AG04450 (cell line): ENCODE measurements around the gene MGAT4B. TPM values are rescaled to one million over a fixed set of nuclear protein-coding genes. Genes with fewer than 3 reads are reported as not detected.

Experiments
- CTCF ChIA-PET: fragments of 300-600, 350-600 bp; formaldehyde crosslinking; extraction: SDS; loops from one replicate; lab custom pipeline; 2022; ENCODE audit warnings: antibody characterized with exemption, inconsistent platforms; lab: Charles Lee
- POLR2A ChIA-PET: fragments of 350-600 bp; formaldehyde crosslinking; extraction: SDS; loops from one replicate; lab custom pipeline; 2021; ENCODE audit warnings: antibody characterized with exemption, inconsistent platforms; lab: Yijun Ruan, JAX
- DNase-seq: peaks from one replicate; pipeline ENCODE4 v3.0.0-alpha.2; 2011; ENCODE audit warnings: low read depth, low spot score
- H3K27ac ChIP-seq: one replicate; pipeline ENCODE4 v1.5.1; 2012; ENCODE audit warnings: low read depth, low read length, control low read depth
- H3K27me3 ChIP-seq: one replicate; pipeline ENCODE4 v1.6.0; 2012; ENCODE audit warnings: low read length; ENCODE audit not compliant: control insufficient read depth, insufficient read depth
- H3K4me3 ChIP-seq: 2 replicates; pipeline ENCODE4 v1.5.1; 2011; ENCODE audit warnings: mild to moderate bottlenecking, low read depth, low read length, control low read depth
- H3K9me3 ChIP-seq: 2 replicates; pipeline ENCODE4 v1.5.1; 2012; ENCODE audit warnings: low read length; ENCODE audit not compliant: control insufficient read depth, insufficient read depth
- CTCF ChIP-seq: IDR thresholded peaks from 2 replicates; pipeline ENCODE4 v1.5.1; 2011; ENCODE audit warnings: low read depth, low read length, control low read depth, inconsistent platforms
- polyA plus RNA-seq: library from polyadenylated mRNA; depleted of rRNA; stranded (reverse); fragments of >200 nt; gene quantifications from 2 replicates; pipeline ENCODE4 v1.2.3, GENCODE V29; 2011

Gene MGAT4B
- polyA plus RNA-seq, 1 experiment: 102 TPM

DNA sequence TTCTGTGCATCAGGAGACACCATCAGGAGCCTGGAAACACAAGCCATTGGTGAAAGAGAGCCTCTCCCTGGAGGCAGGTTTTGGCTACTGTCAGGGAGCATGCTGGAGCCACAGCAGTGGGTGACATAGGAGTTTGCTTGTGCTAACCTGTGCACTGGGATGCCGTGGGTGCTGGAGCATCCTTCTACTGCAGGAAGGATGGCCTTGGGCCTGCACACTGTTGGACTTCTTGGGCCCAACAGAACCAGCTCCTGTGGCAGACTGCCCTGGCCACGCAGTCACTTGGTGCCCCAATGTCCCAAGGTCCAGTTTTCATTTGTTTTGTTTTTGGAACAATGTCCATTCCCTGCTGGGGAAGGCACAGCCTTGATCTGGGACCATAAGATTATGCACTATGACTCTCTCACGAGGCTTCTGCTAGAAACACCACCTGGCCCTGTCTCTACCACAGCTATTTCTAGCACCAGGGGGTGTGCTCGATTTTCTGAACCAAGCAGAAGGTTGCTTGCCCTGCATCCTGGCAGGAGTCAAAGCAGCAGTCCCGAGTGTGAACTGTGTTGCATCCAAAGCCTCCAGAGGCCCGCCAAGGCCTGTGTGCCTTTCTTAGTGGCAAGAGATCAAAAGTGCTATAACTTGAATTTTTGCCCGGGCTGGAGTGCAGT, 18.3 kb downstream of the MGAT4B start:
- POLR2A ChIA-PET: no interaction called here
- Histone ChIP-seq H3K9me3 (no peaks in the 10 kb centered on the region; the same call in 1 of the 2 replicates), H3K27ac (no peak overlapping the region), H3K27me3 (no peaks in the 10 kb centered on the region), H3K4me3 (no peak overlapping the region)
- DNase-seq: no peak
- TF ChIP-seq CTCF: no peak
- CTCF ChIA-PET: interaction anchor here (1.9 kb wide), 1 partner anchor 25 kb away, joined by 6 read pairs; no protein-coding TSS in a partner anchor

GRCh38 chr5:179786861-179787260, 19.8 kb downstream of the MGAT4B start:
- ChIA-PET POLR2A (no interaction called here), CTCF (no interaction called here)
- Histone ChIP-seq H3K9me3 (no peaks in the 10 kb centered on the region), H3K27me3 (no peaks in the 10 kb centered on the region), H3K4me3 (no peak overlapping the region), H3K27ac (no peak overlapping the region)
- TF ChIP-seq CTCF: no peak
- no peak for DNase-seq

- no peak for DNase-seq
- Histone ChIP-seq H3K27me3 (no peaks in the 10 kb centered on the region), H3K27ac (no peak overlapping the region), H3K9me3 (no peaks in the 10 kb centered on the region), H3K4me3 (no peak overlapping the region)
- CTCF ChIA-PET: interaction anchor here (2.0 kb wide), 1 partner anchor 20 kb away, joined by 6 read pairs; no protein-coding TSS in a partner anchor
- no peak for TF ChIP-seq CTCF
- POLR2A ChIA-PET: interaction anchor here (0.6 to 2.0 kb wide), 2 partner anchors 8 to 10 kb away, joined by 6 to 7 read pairs; partner anchors contain the start of gene LTC4S
Observed at GRCh38 chr5:179783128-179783527, 23.5 kb downstream of the MGAT4B start.

- ChIA-PET POLR2A (interaction anchor here (2.0 kb wide), 1 partner anchor 11 kb away, joined by 6 read pairs; the partner anchor contains the start of gene LTC4S), CTCF (interaction anchor here (0.5 to 2.0 kb wide), 3 partner anchors 14 to 19 kb away, joined by 4 to 7 read pairs (median 6); no protein-coding TSS in a partner anchor)
- H3K9me3 ChIP-seq: no peaks in the 10 kb centered on the region
- H3K4me3 ChIP-seq: no peak overlapping the region
- H3K27me3 ChIP-seq: no peaks in the 10 kb centered on the region
- no peak for TF ChIP-seq CTCF
- DNase-seq: no peak
- no peak overlapping the region for H3K27ac ChIP-seq
Observed at GRCh38 chr5:179781846-179782245, 24.8 kb downstream of the MGAT4B start.

- no peak overlapping the region for H3K27ac ChIP-seq
- CTCF ChIA-PET: interaction anchor here (1.2 to 1.5 kb wide), 2 partner anchors 17 kb away, joined by 3 to 7 read pairs; no protein-coding TSS in a partner anchor
- H3K4me3 ChIP-seq: no peak overlapping the region
- POLR2A ChIA-PET: interaction anchor here (1.5 kb wide), 1 partner anchor 48 kb away, joined by 5 read pairs; no protein-coding TSS in a partner anchor
- no peak for DNase-seq
- no peaks in the 10 kb centered on the region for H3K9me3 ChIP-seq
- no peaks in the 10 kb centered on the region for H3K27me3 ChIP-seq
- TF ChIP-seq CTCF: no peak
Observed at GRCh38 chr5:179780362-179780761, 26.3 kb downstream of the MGAT4B start.
